ENCODE results near the gene FAAP20. TPM values are rescaled to one million over a fixed set of nuclear protein-coding genes. Genes with fewer than 3 reads are reported as not detected.

The FAAP20 gene
- polyA plus RNA-seq, 2 of the 4 experiments (the other 2 are of a cell fraction) = 5.1 to 26.0 TPM

- FAIRE-seq = no peak
Observed at GRCh38 chr1:2155788-2156187, 38.8 kb downstream of the FAAP20 start.

GRCh38 chr1:2155147-2155598 is 39.4 kb downstream of the FAAP20 start:
- H3K27ac ChIP-seq = no peak overlapping the region
- H3K4me2 ChIP-seq = no peak overlapping the region
- ChIA-PET CTCF (interaction anchor here (0.8 kb wide), 1 partner anchor 31 kb away, joined by 3 read pairs; no protein-coding TSS in a partner anchor), POLR2A (no interaction called here)
- H3K4me3 ChIP-seq = no peak overlapping the region
- WGBS (ENCODE audit: missing lambda C conversion rate) = 93% methylated on average over 10 of the region's 10 CpGs
- TF ChIP-seq KDM5A (IDR thresholded peaks at IDR 0.05) = no peak
- no peak for TF ChIP-seq NPAS2 (CRISPR knock-in tag; IDR thresholded peaks at IDR 0.05; ENCODE audit: borderline replicate concordance)
- TF ChIP-seq HOXB5 (CRISPR knock-in tag; IDR thresholded peaks at IDR 0.05) = no peak
- no peak for TF ChIP-seq EHMT2 (IDR thresholded peaks at IDR 0.05; ENCODE audit: low read depth)
- DNase-seq (ENCODE audit: low read depth in 1 of 2, low spot score in 1 of 2) (no peak), FAIRE-seq (no peak), ATAC-seq (no peak)
- H3K9me3 ChIP-seq = no peaks in the 10 kb centered on the region
- H3K4me1 ChIP-seq = no peaks in the 10 kb centered on the region

More at GRCh38 chr1:2155788-2156187, 38.8 kb downstream of the FAAP20 start:
- H3K4me3 ChIP-seq = no peak overlapping the region
- no peak overlapping the region for H3K27ac ChIP-seq
- WGBS (ENCODE audit: missing lambda C conversion rate) = 90% methylated on average over 6 of the region's 6 CpGs
- no peaks in the 10 kb centered on the region for H3K4me1 ChIP-seq
- POLR2A ChIA-PET = no interaction called here
- CTCF ChIA-PET = interaction anchor here (0.9 kb wide), 1 partner anchor 19 kb away, joined by 4 read pairs; no protein-coding TSS in a partner anchor
- no peak for DNase-seq (ENCODE audit: low read depth in 1 of 2, low spot score in 1 of 2)
- ATAC-seq = no peak
- H3K9me3 ChIP-seq = no peaks in the 10 kb centered on the region
- H3K4me2 ChIP-seq = no peak overlapping the region
- TF ChIP-seq HOXA7 (CRISPR knock-in tag; IDR thresholded peaks at IDR 0.05) (no peak), CHD4 (IDR thresholded peaks at IDR 0.05; ENCODE audit: borderline replicate concordance) (no peak), REST (IDR thresholded peaks at IDR 0.05) (no peak), RCOR1 (IDR thresholded peaks at IDR 0.05; ENCODE audit: low read depth, low read length) (no peak), GATA3 (IDR thresholded peaks at IDR 0.05; ENCODE audit: borderline replicate concordance) (no peak), RARB (CRISPR knock-in tag; IDR thresholded peaks at IDR 0.05) (no peak), KDM1A (IDR thresholded peaks at IDR 0.05; ENCODE audit: low read depth) (no peak), TFCP2L1 (CRISPR knock-in tag; IDR thresholded peaks at IDR 0.05) (no peak), JUNB (IDR thresholded peaks at IDR 0.05) (no peak), EHF (CRISPR knock-in tag; IDR thresholded peaks at IDR 0.05) (no peak), ATOH8 (CRISPR knock-in tag; IDR thresholded peaks at IDR 0.05; ENCODE audit: low read depth) (no peak), RAD21 (conservative IDR thresholded peaks at IDR 0.05 in 1 of 2, IDR thresholded peaks at IDR 0.05 in 1 of 2) (no peak), ESRRA (IDR thresholded peaks at IDR 0.05; ENCODE audit: borderline replicate concordance, low read length) (no peak), ZFP36 (IDR thresholded peaks at IDR 0.05; ENCODE audit: borderline replicate concordance, partially characterized antibody) (no peak)

GRCh38 chr1:2154022-2154421 is 40.5 kb downstream of the FAAP20 start:
- no peak overlapping the region for H3K27ac ChIP-seq
- ChIA-PET POLR2A (no interaction called here), CTCF (interaction anchor here (0.7 kb wide), 1 partner anchor 21 kb away, joined by 3 read pairs; no protein-coding TSS in a partner anchor)

More at GRCh38 chr1:2154022-2154421, 40.5 kb downstream of the FAAP20 start:
- Histone ChIP-seq H3K4me1 (no peaks in the 10 kb centered on the region), H3K9me3 (no peaks in the 10 kb centered on the region), H3K4me2 (no peak overlapping the region), H3K4me3 (no peak overlapping the region)
- TF ChIP-seq FOSB (CRISPR knock-in tag; IDR thresholded peaks at IDR 0.05) (no peak), SMC3 (IDR thresholded peaks at IDR 0.05) (no peak), HOXB13 (CRISPR knock-in tag; IDR thresholded peaks at IDR 0.05; ENCODE audit: low read depth) (no peak), GATA3 (IDR thresholded peaks at IDR 0.05; ENCODE audit: borderline replicate concordance) (no peak), NR3C1 (IDR thresholded peaks at IDR 0.05) (no peak), CHD2 (IDR thresholded peaks at IDR 0.05; ENCODE audit: low read length, partially characterized antibody) (no peak), FOSL2 (IDR thresholded peaks at IDR 0.05) (no peak), FOSL2 (CRISPR knock-in tag; IDR thresholded peaks at IDR 0.05) (no peak), NPAS2 (CRISPR knock-in tag; IDR thresholded peaks at IDR 0.05; ENCODE audit: borderline replicate concordance) (no peak), MAX (IDR thresholded peaks at IDR 0.05) (no peak), ZNF302 (CRISPR knock-in tag; IDR thresholded peaks at IDR 0.05) (no peak), EP300 (IDR thresholded peaks at IDR 0.05) (no peak), TFCP2L1 (CRISPR knock-in tag; IDR thresholded peaks at IDR 0.05) (no peak), FOXS1 (CRISPR knock-in tag; IDR thresholded peaks at IDR 0.05) (no peak), JUN (IDR thresholded peaks at IDR 0.05) (no peak), CBX8 (IDR thresholded peaks at IDR 0.05) (no peak), TP53 (CRISPR knock-in tag; IDR thresholded peaks at IDR 0.05) (no peak)
- FAIRE-seq (no peak), DNase-seq (ENCODE audit: low read depth in 1 of 2, low spot score in 1 of 2) (no peak), ATAC-seq (no peak)
- WGBS (ENCODE audit: missing lambda C conversion rate) = 93% methylated on average over 14 of the region's 21 CpGs
